MCF 10A (cell line): Measurements from ENCODE around the gene VAMP5. TPM values are rescaled to one million over a fixed set of nuclear protein-coding genes. Genes with fewer than 3 reads are reported as not detected.

ENCODE experiments used
- BruUV-seq: library from RNA; stranded (reverse); fragments of 400-500 nt; replicated peaks from 2 replicates; lab custom pipeline; 2021; lab: Mats Ljungman, UMichigan
- CTCF ChIA-PET: fragments of 300-600 bp; sonication (Branson Sonifier 250); formaldehyde crosslinking; extraction: SDS; loops from one replicate; lab custom pipeline; 2021; ENCODE audit warnings: antibody characterized with exemption, inconsistent platforms; lab: Yijun Ruan, JAX
- POLR2A ChIA-PET: fragments of 300-600, 350-650 bp; sonication (Branson Sonifier 250); formaldehyde crosslinking; extraction: SDS; loops from one replicate; lab custom pipeline; 2020; ENCODE audit warnings: antibody characterized with exemption, inconsistent platforms; lab: Yijun Ruan, JAX
- DNase-seq: peaks from one replicate; pipeline ENCODE4 v3.0.0-alpha.2; 2018; ENCODE audit not compliant: unreplicated experiment
- H3K27ac Mint-ChIP-seq: one replicate; pipeline ENCODE4 v1.8.0; 2022; ENCODE audit warnings: mild to moderate bottlenecking, low read depth, mixed read lengths; ENCODE audit not compliant: unreplicated experiment
- H3K27me3 Mint-ChIP-seq: one replicate; pipeline ENCODE4 v1.8.0; 2022; ENCODE audit warnings: mixed read lengths; ENCODE audit not compliant: insufficient read depth, unreplicated experiment
- H3K36me3 Mint-ChIP-seq: one replicate; pipeline ENCODE4 v1.8.0; 2022; ENCODE audit warnings: mild to moderate bottlenecking, moderate library complexity, mixed read lengths; ENCODE audit not compliant: insufficient read depth, unreplicated experiment
- H3K4me1 Mint-ChIP-seq: one replicate; pipeline ENCODE4 v1.8.0; 2022; ENCODE audit warnings: mixed read lengths; ENCODE audit not compliant: insufficient read depth, unreplicated experiment
- H3K4me3 Mint-ChIP-seq: one replicate; pipeline ENCODE4 v1.8.0; 2022; ENCODE audit warnings: mild to moderate bottlenecking, moderate library complexity, mixed read lengths; ENCODE audit not compliant: unreplicated experiment
- H3K9me3 Mint-ChIP-seq: one replicate; pipeline ENCODE4 v1.8.0; 2022; ENCODE audit warnings: mixed read lengths; ENCODE audit not compliant: unreplicated experiment
- intact Hi-C: fragments of 100-400 bp; cut with micrococcal nuclease; formaldehyde crosslinking; loops from 2 replicates; pipeline ENCODE4 v1.14.1; 2022
- total RNA-seq: library from RNA; stranded (reverse); gene quantifications from 2 replicates; pipeline ENCODE4 v1.2.3, GENCODE V29; 2022
- TF ChIP-seq, protein P1 (sequence below): fragments of 200-600 bp; IDR thresholded peaks from one replicate; pipeline ENCODE4 v1.8.0; 2022; ENCODE audit warnings: antibody characterized with exemption, mild to moderate bottlenecking; ENCODE audit not compliant: unreplicated experiment

The VAMP5 gene
- total RNA-seq, 1 experiment from 2014 or later = 1.6 TPM

DNA sequence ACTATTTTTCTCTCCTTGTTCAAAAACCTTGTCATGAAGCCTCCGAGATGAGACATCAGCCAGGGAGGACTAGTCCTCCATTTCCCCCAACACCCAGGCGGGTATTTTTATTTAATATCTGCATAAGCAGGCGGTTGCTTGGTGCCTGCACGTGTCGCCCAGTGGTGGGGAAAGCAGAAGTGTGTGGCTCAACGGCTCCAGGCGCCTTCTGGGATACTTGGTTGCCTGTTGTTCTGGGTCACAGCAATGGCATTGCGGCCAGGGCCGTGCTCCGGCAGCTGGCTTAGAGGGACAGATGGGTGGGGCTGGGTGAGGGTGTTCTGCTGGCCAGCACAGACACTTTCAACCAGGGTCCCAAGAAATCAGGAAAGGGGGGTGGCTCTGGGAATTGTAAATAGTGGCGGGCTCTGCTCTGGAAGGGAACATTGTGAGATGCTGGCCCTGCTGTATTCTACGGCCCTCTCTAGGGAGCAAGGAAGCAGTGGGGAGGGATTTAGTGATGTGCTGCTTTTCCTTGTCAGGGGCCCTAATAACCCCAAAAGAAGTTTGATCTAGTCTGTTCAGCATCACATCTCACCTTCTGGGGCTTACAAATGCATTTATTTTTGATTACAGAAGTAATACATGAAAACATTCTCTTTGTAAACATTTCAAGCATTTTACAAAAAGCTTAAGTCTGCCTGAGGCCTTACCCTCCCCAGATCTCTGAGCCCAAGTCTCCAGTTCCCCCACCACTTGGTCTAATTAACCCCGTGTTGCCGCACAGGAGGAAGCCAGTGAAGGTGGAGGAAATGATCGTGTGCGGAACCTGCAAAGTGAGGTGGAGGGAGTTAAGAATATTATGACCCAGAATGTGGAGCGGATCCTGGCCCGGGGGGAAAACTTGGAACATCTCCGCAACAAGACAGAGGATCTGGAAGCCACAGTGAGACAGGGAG lies 5.7 kb upstream of the VAMP5 start:
- TF ChIP-seq, protein P1, sequence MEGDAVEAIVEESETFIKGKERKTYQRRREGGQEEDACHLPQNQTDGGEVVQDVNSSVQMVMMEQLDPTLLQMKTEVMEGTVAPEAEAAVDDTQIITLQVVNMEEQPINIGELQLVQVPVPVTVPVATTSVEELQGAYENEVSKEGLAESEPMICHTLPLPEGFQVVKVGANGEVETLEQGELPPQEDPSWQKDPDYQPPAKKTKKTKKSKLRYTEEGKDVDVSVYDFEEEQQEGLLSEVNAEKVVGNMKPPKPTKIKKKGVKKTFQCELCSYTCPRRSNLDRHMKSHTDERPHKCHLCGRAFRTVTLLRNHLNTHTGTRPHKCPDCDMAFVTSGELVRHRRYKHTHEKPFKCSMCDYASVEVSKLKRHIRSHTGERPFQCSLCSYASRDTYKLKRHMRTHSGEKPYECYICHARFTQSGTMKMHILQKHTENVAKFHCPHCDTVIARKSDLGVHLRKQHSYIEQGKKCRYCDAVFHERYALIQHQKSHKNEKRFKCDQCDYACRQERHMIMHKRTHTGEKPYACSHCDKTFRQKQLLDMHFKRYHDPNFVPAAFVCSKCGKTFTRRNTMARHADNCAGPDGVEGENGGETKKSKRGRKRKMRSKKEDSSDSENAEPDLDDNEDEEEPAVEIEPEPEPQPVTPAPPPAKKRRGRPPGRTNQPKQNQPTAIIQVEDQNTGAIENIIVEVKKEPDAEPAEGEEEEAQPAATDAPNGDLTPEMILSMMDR = no peak
- Mint-ChIP-seq H3K9me3 (no peaks in the 10 kb centered on the region), H3K27ac (peak overlapping the region; percentile 94), H3K4me3 (peak overlapping the region; percentile 79), H3K36me3 (peaks cover 36% of the 10 kb centered on the region), H3K4me1 (peaks cover 11% of the 10 kb centered on the region), H3K27me3 (no peaks in the 10 kb centered on the region)
- CTCF ChIA-PET = interaction anchor here (0.6 to 1.3 kb wide), 6 partner anchors 12 to 157 kb away, joined by 3 to 6 read pairs (median 4); no protein-coding TSS in a partner anchor
- POLR2A ChIA-PET = interaction anchor here (0.6 to 5.4 kb wide), 30 partner anchors 9 to 252 kb away, joined by 3 to 113 read pairs (median 7); partner anchors contain the start of genes C2orf68, GGCX, MAT2A and RNF181
- intact Hi-C loops = no loop called here
- peak; percentile 25 for DNase-seq
- BruUV-seq = no TSS peak

DNA sequence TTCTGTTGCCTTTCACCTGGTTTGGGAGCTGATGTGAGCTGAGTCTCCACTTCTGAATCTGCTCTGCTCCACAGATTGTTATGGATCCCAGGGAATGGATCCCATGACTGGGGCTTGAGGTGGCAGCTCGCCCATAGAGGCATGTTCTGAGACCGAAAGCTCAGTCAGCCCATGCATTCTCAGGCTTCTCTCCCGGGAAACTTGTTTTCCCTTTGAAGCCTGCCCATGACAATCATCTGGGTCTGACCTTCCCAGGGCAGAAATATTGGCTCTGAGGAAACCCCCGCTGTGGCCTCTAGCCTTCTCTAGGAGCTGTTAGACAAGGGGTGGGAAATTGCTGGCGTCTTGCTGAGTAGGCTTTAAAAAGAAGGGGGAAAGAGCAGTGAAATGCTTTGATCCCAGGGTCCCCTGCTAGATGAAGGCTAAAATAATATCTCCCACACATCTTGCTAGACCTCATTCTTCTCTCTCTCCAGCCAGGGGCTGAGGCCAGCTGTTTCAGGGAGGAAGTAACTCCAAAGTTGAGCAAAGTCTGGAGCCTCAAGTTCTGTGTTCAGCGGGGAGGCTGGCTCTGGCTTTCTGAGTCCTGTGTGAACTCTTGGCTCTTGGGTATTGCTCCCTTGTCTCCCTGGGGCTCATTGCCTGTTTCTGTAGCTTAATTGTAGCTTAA lies 4.8 kb upstream of the VAMP5 start:
- ChIA-PET POLR2A (interaction anchor here (0.7 to 5.4 kb wide), 11 partner anchors 8 to 253 kb away, joined by 3 to 113 read pairs (median 6); partner anchors contain the start of genes RNF181, TGOLN2 and TMEM150A), CTCF (interaction anchor here (0.6 to 1.3 kb wide), 3 partner anchors 11 to 666 kb away, joined by 3 to 4 read pairs (median 4); no protein-coding TSS in a partner anchor)
- H3K27ac Mint-ChIP-seq = peak overlapping the region; percentile 94
- H3K36me3 Mint-ChIP-seq = peaks cover 42% of the 10 kb centered on the region
- peaks cover 11% of the 10 kb centered on the region for H3K4me1 Mint-ChIP-seq
- TF ChIP-seq, protein P1 = no peak
- no peak for DNase-seq
- peak overlapping the region; percentile 79 for H3K4me3 Mint-ChIP-seq
- BruUV-seq = no TSS peak
- intact Hi-C loops = no loop called here
- no peaks in the 10 kb centered on the region for H3K9me3 Mint-ChIP-seq
- H3K27me3 Mint-ChIP-seq = no peaks in the 10 kb centered on the region

DNA sequence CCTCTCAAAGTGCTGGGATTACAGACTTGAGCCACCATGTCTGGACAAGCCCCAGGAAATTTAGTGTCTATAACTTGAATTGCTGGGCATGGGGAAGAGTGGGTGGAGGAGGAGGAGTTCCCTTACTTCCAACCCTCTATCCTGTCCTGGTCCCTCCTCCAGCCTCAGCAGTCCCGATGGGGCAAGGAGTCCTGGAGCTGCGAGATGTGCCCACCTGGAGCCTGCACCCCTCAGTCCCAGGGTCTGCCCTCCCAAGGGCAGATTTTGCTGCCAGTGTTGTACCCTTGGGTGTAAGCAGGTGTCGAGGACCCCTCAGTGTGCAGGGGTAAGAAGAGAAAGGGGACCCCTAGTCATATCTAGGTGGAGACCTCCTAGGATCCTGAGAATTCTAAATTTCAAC lies 4.0 kb upstream of the VAMP5 start:
- intact Hi-C loops = no loop called here
- no peak for DNase-seq
- Mint-ChIP-seq H3K27me3 (no peaks in the 10 kb centered on the region), H3K36me3 (peaks cover 42% of the 10 kb centered on the region), H3K4me1 (peaks cover 17% of the 10 kb centered on the region), H3K9me3 (no peaks in the 10 kb centered on the region), H3K4me3 (no peak overlapping the region), H3K27ac (no peak overlapping the region)
- TF ChIP-seq, protein P1 = no peak
- POLR2A ChIA-PET = interaction anchor here (0.7 to 5.4 kb wide), 7 partner anchors 9 to 143 kb away, joined by 3 to 113 read pairs (median 3); partner anchors contain the start of gene RNF181
- BruUV-seq = no TSS peak
- CTCF ChIA-PET = interaction anchor here (0.5 to 1.1 kb wide), 2 partner anchors 12 to 13 kb away, joined by 3 to 5 read pairs; no protein-coding TSS in a partner anchor
